Measurements from ENCODE around the gene ZNF280A.
A peak's percentile ranks its signal among the peaks of the same experiment; 100 is the strongest.
"Not testable (repeated sequence)": the region's sequence is repeated elsewhere in the genome, so short reads cannot be mapped to it uniquely, and the experiment has no call there.

ZNF280A gene

DNA sequence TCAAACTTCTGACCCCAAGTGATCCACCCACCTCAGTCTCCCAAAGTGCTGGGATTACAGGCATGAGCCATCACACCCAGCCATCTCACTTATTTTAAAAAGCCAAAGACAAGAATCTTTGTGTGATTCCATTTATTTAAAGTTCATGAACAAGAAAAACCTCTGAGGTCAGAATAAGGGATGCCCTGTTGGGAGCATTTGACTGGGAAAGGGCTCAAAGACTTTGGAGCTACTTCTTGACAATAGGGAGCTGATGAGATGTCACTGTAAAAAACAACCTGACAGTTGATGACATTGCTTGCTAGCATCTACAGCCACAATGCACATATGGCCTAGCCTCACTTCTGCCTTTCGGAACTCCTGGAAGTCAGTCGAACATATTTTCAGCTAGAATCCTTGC lies 6.5 kb downstream of the ZNF280A start:
- H3K4me3 ChIP-seq (ENCODE audit: low read depth, low read length), result no peak overlapping the region
- DNase-seq (ENCODE audit: low read depth), result no peak
- TF ChIP-seq, protein P1, sequence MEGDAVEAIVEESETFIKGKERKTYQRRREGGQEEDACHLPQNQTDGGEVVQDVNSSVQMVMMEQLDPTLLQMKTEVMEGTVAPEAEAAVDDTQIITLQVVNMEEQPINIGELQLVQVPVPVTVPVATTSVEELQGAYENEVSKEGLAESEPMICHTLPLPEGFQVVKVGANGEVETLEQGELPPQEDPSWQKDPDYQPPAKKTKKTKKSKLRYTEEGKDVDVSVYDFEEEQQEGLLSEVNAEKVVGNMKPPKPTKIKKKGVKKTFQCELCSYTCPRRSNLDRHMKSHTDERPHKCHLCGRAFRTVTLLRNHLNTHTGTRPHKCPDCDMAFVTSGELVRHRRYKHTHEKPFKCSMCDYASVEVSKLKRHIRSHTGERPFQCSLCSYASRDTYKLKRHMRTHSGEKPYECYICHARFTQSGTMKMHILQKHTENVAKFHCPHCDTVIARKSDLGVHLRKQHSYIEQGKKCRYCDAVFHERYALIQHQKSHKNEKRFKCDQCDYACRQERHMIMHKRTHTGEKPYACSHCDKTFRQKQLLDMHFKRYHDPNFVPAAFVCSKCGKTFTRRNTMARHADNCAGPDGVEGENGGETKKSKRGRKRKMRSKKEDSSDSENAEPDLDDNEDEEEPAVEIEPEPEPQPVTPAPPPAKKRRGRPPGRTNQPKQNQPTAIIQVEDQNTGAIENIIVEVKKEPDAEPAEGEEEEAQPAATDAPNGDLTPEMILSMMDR (conservative IDR thresholded peaks at IDR 0.05; ENCODE audit: low read depth, low read length), result no peak

DNA sequence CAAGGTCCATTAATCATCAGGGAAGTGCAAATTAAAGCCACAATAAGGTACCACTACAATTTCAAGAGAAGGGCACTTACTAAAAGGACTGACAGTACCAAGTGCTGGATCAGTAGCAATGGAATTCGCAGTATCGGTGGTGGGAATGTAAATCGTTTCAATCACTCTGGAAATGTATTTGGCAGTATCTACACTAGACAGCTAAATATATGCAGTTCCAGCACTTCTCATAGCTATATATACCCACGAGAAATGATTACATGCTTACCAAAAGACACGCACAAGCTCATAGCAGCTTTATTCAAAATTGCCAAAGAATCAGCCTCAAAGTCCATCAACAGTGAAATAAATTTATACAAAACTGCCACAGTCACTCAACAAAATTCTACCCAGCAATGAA lies 7.1 kb downstream of the ZNF280A start:
- no peak for DNase-seq (ENCODE audit: low read depth)
- H3K4me3 ChIP-seq (ENCODE audit: low read depth, low read length), result no peak overlapping the region
- TF ChIP-seq, protein P1 (conservative IDR thresholded peaks at IDR 0.05; ENCODE audit: low read depth, low read length), result no peak

DNA sequence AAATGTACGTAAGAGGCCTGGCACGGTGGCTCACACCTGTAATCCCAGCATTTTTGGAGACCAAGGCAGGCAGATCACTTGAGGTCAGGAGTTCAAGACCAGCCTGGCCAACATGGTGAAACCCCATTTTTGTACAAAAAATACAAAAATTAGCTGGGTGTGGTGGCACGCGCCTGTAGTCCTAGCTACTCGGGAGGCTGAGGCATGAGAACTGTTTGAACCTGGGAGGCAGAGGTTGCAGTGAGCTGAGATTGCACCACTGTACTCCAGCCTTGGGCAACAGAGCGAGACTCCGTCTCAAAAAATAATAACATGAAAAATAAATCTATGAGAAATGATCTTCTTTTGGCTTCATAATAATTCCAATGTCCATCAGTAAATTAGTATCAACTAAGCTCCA lies 9.2 kb downstream of the ZNF280A start:
- not testable (repeated sequence) for DNase-seq (ENCODE audit: low read depth); H3K4me3 ChIP-seq (ENCODE audit: low read depth, low read length)

DNA sequence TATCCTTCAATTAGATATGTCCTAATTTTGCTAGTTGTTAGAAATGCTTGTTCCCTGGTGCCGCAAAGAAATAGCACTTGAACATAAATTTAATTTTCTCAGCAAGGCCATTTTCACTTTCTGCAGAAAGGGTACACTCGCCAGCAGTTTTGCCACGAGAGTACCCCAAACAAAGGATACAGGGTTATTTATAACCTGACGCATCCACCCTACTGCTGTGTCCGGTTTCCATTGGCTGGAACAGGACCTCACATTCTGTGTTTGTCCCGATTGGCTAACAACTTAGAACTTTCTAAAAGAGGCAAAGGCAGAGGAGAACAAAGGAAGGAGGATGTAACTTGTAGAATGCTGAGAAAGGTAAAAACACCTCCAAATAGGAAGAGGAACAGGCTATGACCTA lies 10.2 kb downstream of the ZNF280A start:
- DNase-seq (ENCODE audit: low read depth); H3K4me3 ChIP-seq (ENCODE audit: low read depth, low read length): not testable (repeated sequence)

DNA sequence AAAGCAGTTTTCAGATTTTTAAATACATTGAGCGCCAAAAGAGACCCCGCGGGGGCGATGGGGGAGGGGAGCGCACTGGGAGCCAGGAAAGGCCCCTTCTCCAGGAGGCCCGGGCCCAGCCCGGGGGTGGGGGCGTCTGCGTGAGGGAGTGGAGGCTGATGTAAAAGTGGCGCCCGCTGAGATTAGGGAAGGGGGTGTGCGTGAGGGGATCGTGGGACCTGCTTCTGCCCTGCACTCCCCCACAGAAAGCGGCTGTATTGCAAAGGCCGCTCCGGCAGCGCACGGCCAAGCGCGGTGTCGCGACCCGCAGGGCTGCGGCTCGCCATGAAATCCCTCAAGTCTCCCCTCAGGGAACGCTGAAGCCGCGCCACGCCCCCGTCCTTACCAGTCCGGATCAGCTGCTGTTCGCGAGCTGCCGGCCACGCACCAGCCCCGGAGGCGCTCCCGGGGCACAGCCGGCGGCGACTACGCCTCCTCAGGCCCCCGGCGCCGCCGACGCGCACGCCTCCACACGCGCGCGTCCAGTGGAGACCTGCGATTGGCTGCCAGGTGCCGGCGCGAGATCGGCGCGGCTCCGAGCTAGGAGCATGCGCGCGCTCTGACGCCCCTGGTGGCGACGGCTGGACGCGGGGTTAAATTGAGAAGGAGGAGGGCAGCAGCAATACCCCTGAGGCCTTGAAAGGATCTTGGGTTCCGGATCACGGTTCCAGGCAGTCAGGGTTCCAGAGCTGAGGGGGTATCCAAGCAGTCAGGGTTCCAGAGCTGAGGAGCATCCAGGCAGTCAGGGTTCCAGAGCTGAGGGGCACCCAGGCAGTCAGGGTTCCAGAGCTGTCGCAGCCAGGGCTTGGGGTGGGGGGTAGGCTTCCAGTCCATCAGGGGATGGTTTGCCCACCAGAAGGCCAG lies 11.5 kb downstream of the ZNF280A start, which contains the start of gene ZNF280B:
ZNF280B (minus strand) TSS at position 469 of the 903 bp plus-strand sequence. CDS start 19,344 bp downstream, outside the sequence.
- TF ChIP-seq, protein P1 (conservative IDR thresholded peaks at IDR 0.05; ENCODE audit: low read depth, low read length), result peak; percentile 59
- DNase-seq (ENCODE audit: low read depth), result peak; percentile 86
- peak within 1 kb of the TSS; percentile 77 for H3K4me3 ChIP-seq (ENCODE audit: low read depth, low read length)

DNA sequence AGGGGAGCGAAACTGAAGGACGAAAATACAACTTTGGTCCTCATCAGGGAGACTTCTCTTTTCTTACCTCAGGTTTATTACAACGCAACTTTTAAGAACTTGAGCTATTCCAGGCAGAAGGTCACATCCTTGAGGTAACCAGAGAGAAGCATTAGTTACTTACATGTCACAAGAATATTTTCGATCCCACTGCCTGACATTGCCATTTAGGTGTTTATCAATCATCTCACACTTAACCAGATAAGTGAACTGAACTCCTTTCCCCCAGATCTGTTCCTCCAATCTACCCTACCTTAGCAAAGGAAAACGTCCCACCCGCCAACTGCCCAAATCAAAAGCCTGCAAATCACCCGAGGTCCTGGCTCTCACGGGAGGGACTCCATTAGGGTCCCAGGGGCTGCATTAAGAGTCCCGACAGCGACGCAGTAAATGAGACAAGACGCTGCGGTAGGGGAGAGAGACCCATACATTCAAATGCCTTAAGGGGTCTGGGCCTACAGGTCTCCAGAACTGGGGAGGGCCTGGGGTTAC lies 12.3 kb downstream of the ZNF280A start:
- DNase-seq (ENCODE audit: low read depth), result no peak
- TF ChIP-seq, protein P1 (conservative IDR thresholded peaks at IDR 0.05; ENCODE audit: low read depth, low read length), result no peak
- H3K4me3 ChIP-seq (ENCODE audit: low read depth, low read length), result peak overlapping the region; percentile 77

DNA sequence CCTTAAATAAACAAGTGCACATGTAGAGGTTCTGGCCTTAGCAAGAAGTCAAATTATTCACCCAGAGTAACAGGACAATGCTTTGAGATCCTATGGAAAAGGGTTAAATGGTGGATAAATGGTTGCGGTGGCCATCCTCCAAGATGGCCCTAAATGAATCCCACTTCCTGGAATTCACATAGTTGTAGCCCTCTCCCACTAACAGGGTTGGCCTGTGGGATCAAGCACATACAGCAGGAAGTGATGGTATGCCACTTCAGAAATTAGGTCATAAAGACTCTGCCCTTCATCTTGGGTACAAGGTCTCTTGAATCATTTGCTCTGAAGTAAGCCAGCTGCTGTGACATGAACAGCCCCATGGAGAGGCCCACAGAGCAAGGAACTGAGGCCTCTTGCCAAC lies 13.3 kb downstream of the ZNF280A start:
- DNase-seq (ENCODE audit: low read depth), result no peak
- H3K4me3 ChIP-seq (ENCODE audit: low read depth, low read length), result no peak overlapping the region
- TF ChIP-seq, protein P1 (conservative IDR thresholded peaks at IDR 0.05; ENCODE audit: low read depth, low read length), result no peak

DNA sequence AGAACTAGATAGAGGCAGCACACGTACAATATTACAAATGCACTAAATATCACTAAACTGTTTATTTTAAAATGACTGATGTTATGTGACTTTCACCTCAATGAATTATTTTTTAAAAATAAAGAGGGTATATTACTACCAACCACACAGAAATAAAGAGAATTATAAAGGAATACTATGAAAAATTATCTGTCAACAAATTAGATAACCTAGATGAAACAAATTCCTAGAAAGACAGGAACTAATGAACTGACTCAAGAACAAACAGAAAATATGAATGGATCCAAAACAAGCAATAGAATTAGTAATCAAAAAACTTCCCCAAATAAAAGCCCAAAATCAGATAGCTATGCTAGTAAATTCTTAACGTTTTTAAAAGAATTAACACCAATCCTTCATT lies 21.8 kb downstream of the ZNF280A start:
- no peak for DNase-seq (ENCODE audit: low read depth)
- H3K4me3 ChIP-seq (ENCODE audit: low read depth, low read length), result no peak overlapping the region
- TF ChIP-seq, protein P1 (conservative IDR thresholded peaks at IDR 0.05; ENCODE audit: low read depth, low read length), result no peak

DNA sequence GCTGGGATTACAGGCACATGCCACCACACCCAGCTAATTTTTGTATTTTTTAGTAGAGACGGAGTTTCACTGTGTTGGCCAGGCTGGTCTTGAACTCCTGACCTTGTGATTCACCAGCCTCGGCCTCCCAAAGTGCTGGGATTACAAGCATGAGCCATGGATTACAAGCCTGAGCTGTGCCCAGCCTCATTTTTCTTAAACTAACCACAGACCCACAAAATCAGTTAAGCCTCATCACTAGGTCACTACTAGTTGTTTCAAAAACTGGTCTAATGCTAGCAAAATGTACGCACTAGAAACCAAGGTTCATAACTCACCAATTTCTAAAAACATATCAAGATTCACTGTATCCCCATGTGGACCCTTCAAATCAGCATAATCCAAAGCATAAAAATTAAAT lies 28.5 kb downstream of the ZNF280A start:
- not testable (repeated sequence) for DNase-seq (ENCODE audit: low read depth)

More for the DNA sequence above, 28.5 kb downstream of the ZNF280A start:
- H3K4me3 ChIP-seq (ENCODE audit: low read depth, low read length), result not testable (repeated sequence)
